H1 (cell line): Measurements from ENCODE around the gene HLA-DRB1. TPM values are rescaled to one million over a fixed set of nuclear protein-coding genes. Genes with fewer than 3 reads are reported as not detected.

ENCODE experiments used
- CTCF ChIA-PET: fragments of 300-600 bp; sonication (Branson Sonifier 250); formaldehyde crosslinking; loops from one replicate; lab custom pipeline; 2021; ENCODE audit not compliant: partially characterized antibody; lab: Charles Lee
- POLR2A ChIA-PET: fragments of 300-600 bp; sonication (Branson Sonifier 250); formaldehyde crosslinking; loops from one replicate; lab custom pipeline; 2021; ENCODE audit warnings: inconsistent platforms; ENCODE audit not compliant: partially characterized antibody; lab: Charles Lee
- DNase-seq, 2 experiments: peaks; one replicate each; pipeline versions ENCODE4 v3.0.0 to v3.0.0-alpha.2; 2010 to 2022; ENCODE audit warnings: low spot score in 2 of 2, low read depth in 1 of 2, mixed read lengths in 1 of 2
- FAIRE-seq: peaks from 2 replicates; lab custom pipeline; 2011; peaks lifted over from hg19 to GRCh38; lab: Jason Lieb, UNC
- H2AFZ ChIP-seq: 2 replicates; pipeline ENCODE4 v1.8.1; 2012; ENCODE audit warnings: low read length, inconsistent platforms
- H2AK5ac ChIP-seq: 2 replicates; pipeline ENCODE4 v1.6.1; 2013; ENCODE audit warnings: low read depth, low read length
- H2BK120ac ChIP-seq: replicated peaks from 2 replicates; pipeline ENCODE3; 2013; ENCODE audit warnings: low read depth, low read length, inconsistent platforms
- H2BK12ac ChIP-seq: 2 replicates; pipeline ENCODE4 v1.6.1; 2013; ENCODE audit warnings: low read depth, low read length
- H2BK15ac ChIP-seq: 2 replicates; pipeline ENCODE4 v1.6.1; 2013; ENCODE audit warnings: low read length
- H2BK20ac ChIP-seq: 2 replicates; pipeline ENCODE4 v1.6.1; 2013; ENCODE audit warnings: low read length
- H2BK5ac ChIP-seq: 2 replicates; pipeline ENCODE4 v1.6.1; 2013; ENCODE audit warnings: low read depth, low read length
- H3K14ac ChIP-seq: 2 replicates; pipeline ENCODE4 v1.6.1; 2013; ENCODE audit warnings: inconsistent platforms; ENCODE audit not compliant: insufficient read length
- H3K18ac ChIP-seq: 2 replicates; pipeline ENCODE4 v1.6.1; 2013; ENCODE audit warnings: low read length; ENCODE audit errors: extremely low read depth
- H3K23ac ChIP-seq: 2 replicates; pipeline ENCODE4 v1.6.1; 2013; ENCODE audit warnings: inconsistent platforms; ENCODE audit not compliant: insufficient read length
- H3K23me2 ChIP-seq: 2 replicates; pipeline ENCODE4 v1.6.1; 2013; ENCODE audit warnings: low read depth, low read length
- H3K27ac ChIP-seq: 2 replicates; pipeline ENCODE4 v1.6.1; 2011; ENCODE audit warnings: low read depth, low read length, inconsistent platforms
- H3K27me3 ChIP-seq, 4 experiments: replicated peaks in 1 of 4; 1 replicate in 1 of 4; 2 replicates in 3 of 4; pipeline versions ENCODE4 v1.6.1 to v1.8.1; 2011 to 2013; ENCODE audit warnings: low read length in 3 of 4, mild to moderate bottlenecking in 3 of 4, inconsistent platforms in 2 of 4, mixed read lengths in 2 of 4, moderate library complexity in 1 of 4; ENCODE audit not compliant: control insufficient read depth in 3 of 4, insufficient read depth in 3 of 4; ENCODE audit errors: extremely low read depth in 1 of 4
- H3K36me3 ChIP-seq, 4 experiments: 2 replicates each; pipeline versions ENCODE4 v1.6.1 to v1.8.1; 2011 to 2013; ENCODE audit warnings: mild to moderate bottlenecking in 4 of 4, low read length in 3 of 4, moderate library complexity in 2 of 4, control low read depth in 1 of 4, inconsistent platforms in 1 of 4; ENCODE audit not compliant: insufficient read depth in 4 of 4, control insufficient read depth in 2 of 4
- H3K4ac ChIP-seq: replicated peaks from 2 replicates; pipeline ENCODE3; 2013; ENCODE audit warnings: low read length, low read depth, mixed read lengths, inconsistent platforms; ENCODE audit not compliant: insufficient read length
- H3K4me1 ChIP-seq, 4 experiments: replicated peaks in 1 of 4; 1 replicate in 1 of 4; 2 replicates in 3 of 4; pipeline versions ENCODE4 v1.6.1 to v1.8.1; 2011 to 2013; ENCODE audit warnings: low read length in 3 of 4, inconsistent platforms in 2 of 4, mixed read lengths in 1 of 4; ENCODE audit not compliant: insufficient read depth in 4 of 4, control insufficient read depth in 3 of 4
- H3K4me2 ChIP-seq, 2 experiments: 2 replicates each; pipeline versions ENCODE4 v1.6.1 to v1.8.1; 2011 to 2013; ENCODE audit warnings: low read depth in 2 of 2, low read length in 2 of 2, control low read depth in 1 of 2, inconsistent platforms in 1 of 2, mild to moderate bottlenecking in 1 of 2; ENCODE audit not compliant: insufficient read depth in 1 of 2
- H3K4me3 ChIP-seq, 4 experiments: fragments of 200-600, 300-600 bp in 1 of 4; sonication (generic), shearing (Covaris generic), sonication (Bioruptor Twin) in 1 of 4; 2 replicates each; pipeline versions ENCODE4 v1.5.1 to v1.8.1; 2011 to 2016; ENCODE audit warnings: low read length in 4 of 4, low read depth in 3 of 4, control low read depth in 2 of 4, inconsistent platforms in 2 of 4, mild to moderate bottlenecking in 2 of 4, mixed read lengths in 1 of 4, moderate library complexity in 1 of 4; ENCODE audit not compliant: insufficient read depth in 2 of 4; ENCODE audit errors: extremely low read depth in 1 of 4
- H3K56ac ChIP-seq: replicated peaks from 2 replicates; pipeline ENCODE3; 2013; ENCODE audit warnings: low read depth, mild to moderate bottlenecking, mixed read lengths, low read length, inconsistent platforms; ENCODE audit not compliant: insufficient read length
- H3K79me1 ChIP-seq: 2 replicates; pipeline ENCODE4 v1.6.1; 2013; ENCODE audit warnings: low read depth, low read length, control low read depth
- H3K79me2 ChIP-seq, 2 experiments: 2 replicates each; pipeline versions ENCODE4 v1.6.1 to v1.8.1; 2012 to 2013; ENCODE audit warnings: low read length in 2 of 2, mild to moderate bottlenecking in 2 of 2, inconsistent platforms in 1 of 2; ENCODE audit not compliant: insufficient read depth in 2 of 2, control insufficient read depth in 1 of 2
- H3K9ac ChIP-seq, 4 experiments: replicated peaks in 1 of 4; 1 replicate in 1 of 4; 2 replicates in 3 of 4; pipeline versions ENCODE4 v1.6.1 to v1.8.1; 2011 to 2013; ENCODE audit warnings: low read depth in 3 of 4, low read length in 3 of 4, control low read depth in 2 of 4, mild to moderate bottlenecking in 2 of 4, moderate library complexity in 2 of 4, inconsistent platforms in 1 of 4; ENCODE audit errors: extremely low read depth in 1 of 4
- H3K9me3 ChIP-seq, 2 experiments: 2 replicates each; pipeline versions ENCODE4 v1.6.1 to v1.8.1; 2012 to 2013; ENCODE audit warnings: mild to moderate bottlenecking in 2 of 2, moderate library complexity in 2 of 2, control low read depth in 1 of 2, inconsistent platforms in 1 of 2, low read depth in 1 of 2, low read length in 1 of 2, mixed read lengths in 1 of 2; ENCODE audit not compliant: insufficient read depth in 2 of 2
- H4K20me1 ChIP-seq, 2 experiments: replicated peaks in 1 of 2; 2 replicates each; pipeline versions ENCODE3 to v1.8.1; 2011 to 2013; ENCODE audit warnings: inconsistent platforms in 2 of 2, low read length in 2 of 2, mild to moderate bottlenecking in 1 of 2; ENCODE audit not compliant: insufficient read depth in 2 of 2, control insufficient read depth in 1 of 2
- H4K5ac ChIP-seq: 2 replicates; pipeline ENCODE4 v1.6.1; 2013; ENCODE audit warnings: low read length, low read depth, mixed read lengths, inconsistent platforms; ENCODE audit not compliant: insufficient read length
- H4K8ac ChIP-seq: 2 replicates; pipeline ENCODE4 v1.8.0; 2013; ENCODE audit warnings: mild to moderate bottlenecking, moderate library complexity, low read length, inconsistent platforms; ENCODE audit not compliant: insufficient read depth; ENCODE audit errors: extremely low read depth
- H4K91ac ChIP-seq: replicated peaks from 2 replicates; pipeline ENCODE3; 2013; ENCODE audit warnings: low read length, mixed read lengths, inconsistent platforms; ENCODE audit not compliant: insufficient read length
- ASH2L ChIP-seq: fragments of 200-600, 300-600 bp; sonication (generic); IDR thresholded peaks from one replicate; pipeline ENCODE4 v1.7.1; 2017; ENCODE audit warnings: low read length
- EZH2 ChIP-seq: fragments of 200-600 bp; sonication (generic); IDR thresholded peaks from 2 replicates; pipeline ENCODE4 v1.7.1; 2012; ENCODE audit warnings: low read depth, mild to moderate bottlenecking, moderate library complexity, low read length, inconsistent platforms; ENCODE audit not compliant: severe bottlenecking
- HDAC2 ChIP-seq, 2 experiments: fragments of 300-600 bp in 1 of 2; sonication (generic) in 1 of 2; IDR thresholded peaks; 2 replicates each; pipeline ENCODE4 v1.6.1; 2011 to 2012; ENCODE audit warnings: low read depth in 2 of 2, low read length in 2 of 2, mild to moderate bottlenecking in 2 of 2, moderate library complexity in 2 of 2, borderline replicate concordance in 1 of 2, inconsistent platforms in 1 of 2
- RAD21 ChIP-seq, 2 experiments: IDR thresholded peaks in 1 of 2; conservative IDR thresholded peaks in 1 of 2; 2 replicates each; pipeline ENCODE4 v1.6.1; 2011; ENCODE audit warnings: low read depth in 2 of 2, low read length in 2 of 2, improper control_type of control experiment in 1 of 2, inconsistent platforms in 1 of 2, mild to moderate bottlenecking in 1 of 2, moderate library complexity in 1 of 2
- SP4 ChIP-seq: IDR thresholded peaks from 2 replicates; pipeline ENCODE4 v1.6.1; 2012; ENCODE audit warnings: low read length, inconsistent platforms
- TAF7 ChIP-seq: optimal IDR thresholded peaks from 2 replicates; pipeline ENCODE3; 2011; ENCODE audit warnings: low read depth, mild to moderate bottlenecking, inconsistent platforms, low read length, moderate library complexity, borderline replicate concordance
- TBP ChIP-seq: IDR thresholded peaks from 2 replicates; pipeline ENCODE4 v1.6.1; 2011; ENCODE audit warnings: low read depth, low read length, improper control_type of control experiment
- TCF12 ChIP-seq: IDR thresholded peaks from 2 replicates; pipeline ENCODE4 v1.6.1; 2011; ENCODE audit warnings: low read depth, mild to moderate bottlenecking, low read length
- WGBS, 2 experiments: shearing (Covaris generic) in 1 of 2; methylation state at CpG; one replicate each; pipeline versions ENCODE4 v1.1.6 to v1.1.7; 2013 to 2015; ENCODE audit warnings: low lambda C conversion rate in 2 of 2, mixed read lengths in 2 of 2, inconsistent platforms in 1 of 2, low coverage in 1 of 2, missing lambda C conversion rate in 1 of 2; ENCODE audit not compliant: insufficient replicate concordance in 2 of 2, insufficient coverage in 1 of 2, insufficient read length in 1 of 2; ENCODE audit errors: extremely low coverage in 1 of 2, missing lambda C conversion rate in 1 of 2; 5-methylcytosine and 5-hydroxymethylcytosine counted together
- polyA plus RNA-seq, 7 experiments: library from polyadenylated mRNA; depleted of rRNA in 3 of 7; stranded (reverse) in 5 of 7; unstranded in 2 of 7; fragments of >200 nt in 5 of 7; fragments of 200-250 nt in 2 of 7; gene quantifications; 1 replicate in 5 of 7; 2 replicates in 1 of 7; 4 replicates in 1 of 7; pipeline versions ENCODE4 v1.2.1 to v1.2.3, GENCODE V29; 2011 to 2013; ENCODE audit warnings: missing spikeins in 2 of 7, mixed read lengths in 2 of 7
- total RNA-seq: library from RNA; stranded (reverse); fragmentation: NEBNext Ultra II Directional; extraction: Animal tissue kit (Norgen Biotek cat#: 25700); gene quantifications from 2 replicates; pipeline ENCODE4 v1.2.1, GENCODE V29; 2021
- TF ChIP-seq, protein P1 (sequence below), 3 experiments: IDR thresholded peaks; 1 replicate in 2 of 3; 2 replicates in 1 of 3; pipeline versions ENCODE4 v1.5.1 to v1.6.1; 2011; ENCODE audit warnings: low read length in 3 of 3, mild to moderate bottlenecking in 3 of 3, inconsistent platforms in 2 of 3, low read depth in 1 of 3, moderate library complexity in 1 of 3; ENCODE audit not compliant: insufficient read depth in 1 of 3; ENCODE audit errors: control extremely low read depth in 1 of 3
- TF ChIP-seq, protein P2 (sequence below): IDR thresholded peaks from 2 replicates; pipeline ENCODE4 v1.6.1; 2011; ENCODE audit warnings: low read depth, mild to moderate bottlenecking, low read length; ENCODE audit not compliant: insufficient read depth

Gene HLA-DRB1
- total and polyA plus RNA-seq, 2 of the 8 experiments (the other 6 are each of a cell fraction or from before 2014, with no cell fraction given): 6.7 to 7.5 TPM

DNA sequence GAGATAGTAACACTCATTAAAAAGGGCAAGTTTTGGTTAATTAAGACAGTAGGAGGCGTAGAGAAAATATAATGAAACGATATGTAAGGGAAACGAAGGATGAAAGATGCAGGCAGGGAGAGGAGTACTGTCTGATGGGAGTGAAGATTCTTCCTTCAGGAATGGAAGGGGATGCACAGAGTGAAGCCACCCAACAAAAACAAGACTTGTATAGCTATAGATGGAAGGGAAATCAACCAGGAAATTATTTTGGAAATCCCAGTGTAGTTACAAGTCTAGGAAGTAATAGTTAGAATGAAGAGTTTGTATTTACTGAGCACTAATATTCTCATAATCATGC lies 19.7 kb upstream of the HLA-DRB1 start:
- peak overlapping the region in 1 of 2 experiments; percentile 16; a peak in 2 of 4 replicates for H3K4me2 ChIP-seq
- TF ChIP-seq TAF7: no peak
- no peak for TF ChIP-seq SP4
- TF ChIP-seq, protein P1, sequence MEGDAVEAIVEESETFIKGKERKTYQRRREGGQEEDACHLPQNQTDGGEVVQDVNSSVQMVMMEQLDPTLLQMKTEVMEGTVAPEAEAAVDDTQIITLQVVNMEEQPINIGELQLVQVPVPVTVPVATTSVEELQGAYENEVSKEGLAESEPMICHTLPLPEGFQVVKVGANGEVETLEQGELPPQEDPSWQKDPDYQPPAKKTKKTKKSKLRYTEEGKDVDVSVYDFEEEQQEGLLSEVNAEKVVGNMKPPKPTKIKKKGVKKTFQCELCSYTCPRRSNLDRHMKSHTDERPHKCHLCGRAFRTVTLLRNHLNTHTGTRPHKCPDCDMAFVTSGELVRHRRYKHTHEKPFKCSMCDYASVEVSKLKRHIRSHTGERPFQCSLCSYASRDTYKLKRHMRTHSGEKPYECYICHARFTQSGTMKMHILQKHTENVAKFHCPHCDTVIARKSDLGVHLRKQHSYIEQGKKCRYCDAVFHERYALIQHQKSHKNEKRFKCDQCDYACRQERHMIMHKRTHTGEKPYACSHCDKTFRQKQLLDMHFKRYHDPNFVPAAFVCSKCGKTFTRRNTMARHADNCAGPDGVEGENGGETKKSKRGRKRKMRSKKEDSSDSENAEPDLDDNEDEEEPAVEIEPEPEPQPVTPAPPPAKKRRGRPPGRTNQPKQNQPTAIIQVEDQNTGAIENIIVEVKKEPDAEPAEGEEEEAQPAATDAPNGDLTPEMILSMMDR (IDR thresholded peaks at IDR 0.05; ENCODE audit: control extremely low read depth in 1 of 3, insufficient read depth in 1 of 3, low read depth in 1 of 3, low read length in 3 of 3): no peak
- TF ChIP-seq TBP: no peak
- TF ChIP-seq, protein P2, sequence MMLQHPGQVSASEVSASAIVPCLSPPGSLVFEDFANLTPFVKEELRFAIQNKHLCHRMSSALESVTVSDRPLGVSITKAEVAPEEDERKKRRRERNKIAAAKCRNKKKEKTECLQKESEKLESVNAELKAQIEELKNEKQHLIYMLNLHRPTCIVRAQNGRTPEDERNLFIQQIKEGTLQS: no peak
- no peak for TF ChIP-seq TCF12
- TF ChIP-seq RAD21 (IDR thresholded peaks at IDR 0.05 in 1 of 2, conservative IDR thresholded peaks at IDR 0.05 in 1 of 2; ENCODE audit: low read depth in 2 of 2, low read length in 2 of 2): no peak
- no peak for TF ChIP-seq EZH2
- no peak for TF ChIP-seq ASH2L
- TF ChIP-seq HDAC2 (IDR thresholded peaks at IDR 0.05; ENCODE audit: borderline replicate concordance in 1 of 2, low read depth in 2 of 2, low read length in 2 of 2): no peak

More for the DNA sequence above, 19.7 kb upstream of the HLA-DRB1 start:
- Histone ChIP-seq H3K36me3 (no peaks in the 10 kb centered on the region), H4K8ac (no peak overlapping the region), H3K4me1 (no peaks in the 10 kb centered on the region; a peak in 1 of 7 replicates), H3K18ac (no peak overlapping the region), H2BK120ac (no peak overlapping the region), H3K79me1 (no peaks in the 10 kb centered on the region), H3K27me3 (no peaks in the 10 kb centered on the region), H3K9ac (peak overlapping the region in 1 of 4 experiments; percentile 47; a peak in 1 of 7 replicates), H2AK5ac (no peak overlapping the region), H3K56ac (no peak overlapping the region), H4K5ac (no peak overlapping the region), H2BK12ac (no peak overlapping the region), H2AFZ (peak overlapping the region; percentile 97), H4K20me1 (no peaks in the 10 kb centered on the region), H3K4ac (no peak overlapping the region), H2BK5ac (no peak overlapping the region), H2BK15ac (no peak overlapping the region), H3K9me3 (no peaks in the 10 kb centered on the region), H3K4me3 (no peak overlapping the region), H4K91ac (no peak overlapping the region), H3K14ac (no peak overlapping the region), H3K23ac (no peak overlapping the region), H3K27ac (peak overlapping the region; percentile 75; the same call in 1 of the 2 replicates), H3K79me2 (no peaks in the 10 kb centered on the region), H2BK20ac (no peak overlapping the region), H3K23me2 (no peaks in the 10 kb centered on the region)
- DNase-seq: no peak
- no peak for FAIRE-seq
- ChIA-PET POLR2A (interaction anchor here (0.7 to 1.0 kb wide), 3 partner anchors 13 to 30 kb away, joined by 4 to 5 read pairs (median 4); no protein-coding TSS in a partner anchor), CTCF (interaction anchor here (1.0 to 1.1 kb wide), 3 partner anchors 10 to 259 kb away, joined by 3 to 4 read pairs (median 3); no protein-coding TSS in a partner anchor)
- 63 to 100% methylated on average over 3 of the region's 3 CpGs for WGBS, 2 experiments
